PFSK-1 (cell line): Measurements from ENCODE around the gene SCN2B.

Experiments
- FOXP2 ChIP-seq: optimal IDR thresholded peaks from 2 replicates; pipeline ENCODE3; 2011; ENCODE audit warnings: borderline replicate concordance, control low read depth, inconsistent platforms; ENCODE audit not compliant: insufficient read depth; ENCODE audit errors: extremely low read length, extremely low read depth
- POLR2AphosphoS5 ChIP-seq: IDR thresholded peaks from 2 replicates; pipeline ENCODE4 v1.6.1; 2012; ENCODE audit warnings: low read depth, mild to moderate bottlenecking, control low read depth, low read length, moderate library complexity
- REST ChIP-seq, 2 experiments: IDR thresholded peaks; 2 replicates each; pipeline versions ENCODE4 v1.6.1 to v1.8.0; 2011 to 2012; ENCODE audit warnings: low read depth in 2 of 2, low read length in 2 of 2, control low read depth in 1 of 2, inconsistent platforms in 1 of 2, mild to moderate bottlenecking in 1 of 2, moderate library complexity in 1 of 2; ENCODE audit not compliant: insufficient read depth in 1 of 2
- SIN3A ChIP-seq: IDR thresholded peaks from 2 replicates; pipeline ENCODE4 v1.6.1; 2012; ENCODE audit warnings: mild to moderate bottlenecking, low read length, moderate library complexity, borderline replicate concordance; ENCODE audit not compliant: insufficient read depth

GRCh38 chr11:118154641-118155040, 21.8 kb downstream of the SCN2B start:
- TF ChIP-seq POLR2AphosphoS5 (no peak), REST (IDR thresholded peaks at IDR 0.05; ENCODE audit: insufficient read depth in 1 of 2, low read depth in 2 of 2, low read length in 2 of 2) (no peak), SIN3A (no peak), FOXP2 (no peak)
